Activated CD8-positive, alpha-beta T cell treated with anti-CD3 and anti-CD28 coated beads for 36 hours (primary cell): Measurements from ENCODE around the gene SART3. TPM values are rescaled to one million over a fixed set of nuclear protein-coding genes. Genes with fewer than 3 reads are reported as not detected.

ENCODE experiments used
- ATAC-seq: fragments of 200-7000 bp; cut with Tn5 transposase; one replicate; pipeline ENCODE4 v1.10.0; 2021; ENCODE audit warnings: mild to moderate bottlenecking, moderate library complexity
- CTCF ChIA-PET: fragments of 350-600 bp; sonication (Branson Sonifier 250); formaldehyde crosslinking; loops from one replicate; lab custom pipeline; 2021; ENCODE audit warnings: antibody characterized with exemption; lab: Charles Lee
- POLR2A ChIA-PET: fragments of 350-600 bp; sonication (Branson Sonifier 250); formaldehyde crosslinking; loops from one replicate; lab custom pipeline; 2021; ENCODE audit warnings: antibody characterized with exemption; lab: Charles Lee
- DNase-seq: peaks from one replicate; pipeline ENCODE4 v3.0.0-alpha.2; 2020
- H3K27ac Mint-ChIP-seq: one replicate; pipeline ENCODE4 v1.8.0; 2021; ENCODE audit warnings: mild to moderate bottlenecking, mixed read lengths
- H3K27me3 Mint-ChIP-seq: one replicate; pipeline ENCODE4 v1.8.0; 2021; ENCODE audit warnings: mixed read lengths
- H3K36me3 Mint-ChIP-seq: one replicate; pipeline ENCODE4 v1.8.0; 2021; ENCODE audit warnings: low read depth, mixed read lengths
- H3K4me1 Mint-ChIP-seq: one replicate; pipeline ENCODE4 v1.8.0; 2021; ENCODE audit warnings: low read depth, mixed read lengths
- H3K4me3 Mint-ChIP-seq: one replicate; pipeline ENCODE4 v1.8.0; 2021; ENCODE audit warnings: mild to moderate bottlenecking, moderate library complexity, mixed read lengths
- H3K9me3 Mint-ChIP-seq: one replicate; pipeline ENCODE4 v1.8.0; 2021; ENCODE audit warnings: mixed read lengths
- intact Hi-C: fragments of 100-400 bp; cut with micrococcal nuclease; formaldehyde crosslinking; loops from one replicate; pipeline ENCODE4 v1.10.0; 2022
- total RNA-seq, 2 experiments: library from RNA; stranded (reverse); gene quantifications; one replicate each; pipeline ENCODE4 v1.2.3, GENCODE V29; 2021
- TF ChIP-seq, protein P1 (sequence below): fragments of 200-600 bp; IDR thresholded peaks from one replicate; pipeline ENCODE4 v1.8.0; 2022; ENCODE audit warnings: antibody characterized with exemption, mild to moderate bottlenecking

Gene SART3
- total RNA-seq, 2 experiments from 2014 or later, result 80.1 to 81.4 TPM

DNA sequence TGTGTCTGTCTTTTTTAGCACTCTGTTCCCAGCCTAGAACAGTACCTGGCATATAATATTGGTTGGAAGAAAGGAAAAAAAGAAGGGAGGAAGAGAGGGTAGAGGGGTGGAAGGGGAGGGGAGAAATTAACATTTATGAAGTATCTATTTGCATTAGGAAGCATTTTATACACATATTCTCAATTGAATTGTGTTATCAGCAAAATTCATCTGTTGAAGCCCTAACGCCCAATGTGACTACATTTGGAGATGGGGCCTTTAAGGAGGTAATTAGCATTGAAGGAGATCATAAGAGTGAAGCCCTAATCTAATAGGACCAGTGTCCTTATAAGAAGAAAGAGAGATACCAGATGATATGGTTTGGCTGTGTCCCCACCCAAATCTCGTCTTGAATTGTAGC, 76.1 kb downstream of the SART3 start:
- DNase-seq (no peak), ATAC-seq (no peak)
- no peak overlapping the region for H3K27ac Mint-ChIP-seq
- peaks cover 33% of the 10 kb centered on the region for H3K27me3 Mint-ChIP-seq
- H3K36me3 Mint-ChIP-seq, result no peaks in the 10 kb centered on the region
- peaks cover 6% of the 10 kb centered on the region for H3K9me3 Mint-ChIP-seq
- intact Hi-C loops, result no loop called here
- CTCF ChIA-PET, result interaction anchor here (1.0 kb wide), 1 partner anchor 27 kb away, joined by 3 read pairs; no protein-coding TSS in a partner anchor
- POLR2A ChIA-PET, result no interaction called here
- TF ChIP-seq, protein P1, sequence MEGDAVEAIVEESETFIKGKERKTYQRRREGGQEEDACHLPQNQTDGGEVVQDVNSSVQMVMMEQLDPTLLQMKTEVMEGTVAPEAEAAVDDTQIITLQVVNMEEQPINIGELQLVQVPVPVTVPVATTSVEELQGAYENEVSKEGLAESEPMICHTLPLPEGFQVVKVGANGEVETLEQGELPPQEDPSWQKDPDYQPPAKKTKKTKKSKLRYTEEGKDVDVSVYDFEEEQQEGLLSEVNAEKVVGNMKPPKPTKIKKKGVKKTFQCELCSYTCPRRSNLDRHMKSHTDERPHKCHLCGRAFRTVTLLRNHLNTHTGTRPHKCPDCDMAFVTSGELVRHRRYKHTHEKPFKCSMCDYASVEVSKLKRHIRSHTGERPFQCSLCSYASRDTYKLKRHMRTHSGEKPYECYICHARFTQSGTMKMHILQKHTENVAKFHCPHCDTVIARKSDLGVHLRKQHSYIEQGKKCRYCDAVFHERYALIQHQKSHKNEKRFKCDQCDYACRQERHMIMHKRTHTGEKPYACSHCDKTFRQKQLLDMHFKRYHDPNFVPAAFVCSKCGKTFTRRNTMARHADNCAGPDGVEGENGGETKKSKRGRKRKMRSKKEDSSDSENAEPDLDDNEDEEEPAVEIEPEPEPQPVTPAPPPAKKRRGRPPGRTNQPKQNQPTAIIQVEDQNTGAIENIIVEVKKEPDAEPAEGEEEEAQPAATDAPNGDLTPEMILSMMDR, result no peak
- H3K4me3 Mint-ChIP-seq, result no peak overlapping the region
- no peaks in the 10 kb centered on the region for H3K4me1 Mint-ChIP-seq

DNA sequence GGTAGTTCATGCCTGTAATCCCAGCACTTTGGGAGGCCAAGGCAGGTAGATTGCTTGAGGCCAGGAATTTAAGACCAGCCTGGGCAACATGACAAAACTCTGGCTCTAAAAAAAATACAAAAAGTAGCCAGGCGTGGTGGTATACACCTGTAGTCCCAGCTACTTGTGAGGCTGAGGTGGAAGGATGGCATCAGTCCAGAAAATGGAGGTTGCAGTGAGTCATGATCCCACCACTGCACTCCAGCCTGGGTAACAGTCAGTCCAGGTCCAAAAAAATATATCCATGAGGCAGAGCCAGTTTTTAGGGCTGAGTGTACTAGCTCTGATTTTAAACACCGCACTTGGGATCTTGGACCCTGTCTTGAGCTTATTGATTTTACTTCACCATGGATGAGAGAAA, 76.5 kb downstream of the SART3 start:
- no peaks in the 10 kb centered on the region for H3K4me1 Mint-ChIP-seq
- peaks cover 6% of the 10 kb centered on the region for H3K9me3 Mint-ChIP-seq
- ATAC-seq (no peak), DNase-seq (no peak)
- intact Hi-C loops, result no loop called here
- POLR2A ChIA-PET, result interaction anchor here (0.5 kb wide), 1 partner anchor 114 kb away, joined by 3 read pairs; no protein-coding TSS in a partner anchor
- no peak overlapping the region for H3K27ac Mint-ChIP-seq
- peaks cover 33% of the 10 kb centered on the region for H3K27me3 Mint-ChIP-seq
- H3K4me3 Mint-ChIP-seq, result no peak overlapping the region
- TF ChIP-seq, protein P1, result no peak
- CTCF ChIA-PET, result interaction anchor here (1.0 kb wide), 1 partner anchor 28 kb away, joined by 3 read pairs; no protein-coding TSS in a partner anchor
- H3K36me3 Mint-ChIP-seq, result no peaks in the 10 kb centered on the region

DNA sequence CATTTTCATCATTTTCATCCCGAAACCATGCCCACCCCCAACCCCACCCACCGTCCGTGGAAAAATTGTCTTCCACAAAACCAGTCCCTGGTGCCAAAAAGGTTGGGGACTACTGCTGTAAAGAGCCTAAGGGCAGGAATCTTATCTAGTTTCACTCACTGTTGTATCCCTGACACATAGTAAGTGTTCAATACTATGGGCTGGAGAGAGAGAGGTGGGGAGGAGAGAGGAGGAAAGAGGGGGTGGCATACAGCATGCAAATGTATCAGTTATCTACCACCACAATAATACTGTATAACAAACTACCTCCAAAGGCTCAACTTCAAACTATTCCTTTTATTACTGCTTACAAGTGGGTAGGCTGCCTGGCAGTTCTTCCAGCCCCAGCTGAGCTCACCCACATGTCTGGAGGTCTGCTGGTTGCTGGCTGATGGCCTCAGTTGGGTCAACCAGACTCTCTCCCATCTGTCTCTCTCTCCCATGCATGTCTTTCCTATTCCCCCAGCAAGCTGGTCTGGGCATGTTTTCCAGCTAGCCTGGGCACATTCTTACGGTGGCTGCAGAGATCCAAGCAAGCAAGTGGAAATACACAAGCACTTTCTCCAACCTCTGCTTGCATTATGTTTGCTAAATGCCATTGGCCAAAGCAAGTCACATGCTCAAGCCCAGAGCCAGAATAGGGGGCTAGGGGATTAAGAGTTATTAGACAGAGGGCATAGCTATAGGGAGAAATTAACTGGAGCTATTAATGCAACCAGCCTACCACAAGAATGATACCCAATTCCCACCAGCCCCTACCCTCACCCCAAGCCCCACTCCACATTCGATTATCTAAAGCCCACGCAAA, 77.5 kb downstream of the SART3 start:
- Mint-ChIP-seq H3K36me3 (no peaks in the 10 kb centered on the region), H3K9me3 (peaks cover 6% of the 10 kb centered on the region), H3K27me3 (peaks cover 29% of the 10 kb centered on the region), H3K27ac (no peak overlapping the region), H3K4me1 (no peaks in the 10 kb centered on the region), H3K4me3 (no peak overlapping the region)
- intact Hi-C loops, result no loop called here
- ATAC-seq, result no peak
- no peak for DNase-seq
- ChIA-PET CTCF (interaction anchor here (1.3 kb wide), 1 partner anchor 11 kb away, joined by 4 read pairs; no protein-coding TSS in a partner anchor), POLR2A (interaction anchor here (0.6 kb wide), 1 partner anchor 33 kb away, joined by 3 read pairs; no protein-coding TSS in a partner anchor)
- TF ChIP-seq, protein P1, result no peak

DNA sequence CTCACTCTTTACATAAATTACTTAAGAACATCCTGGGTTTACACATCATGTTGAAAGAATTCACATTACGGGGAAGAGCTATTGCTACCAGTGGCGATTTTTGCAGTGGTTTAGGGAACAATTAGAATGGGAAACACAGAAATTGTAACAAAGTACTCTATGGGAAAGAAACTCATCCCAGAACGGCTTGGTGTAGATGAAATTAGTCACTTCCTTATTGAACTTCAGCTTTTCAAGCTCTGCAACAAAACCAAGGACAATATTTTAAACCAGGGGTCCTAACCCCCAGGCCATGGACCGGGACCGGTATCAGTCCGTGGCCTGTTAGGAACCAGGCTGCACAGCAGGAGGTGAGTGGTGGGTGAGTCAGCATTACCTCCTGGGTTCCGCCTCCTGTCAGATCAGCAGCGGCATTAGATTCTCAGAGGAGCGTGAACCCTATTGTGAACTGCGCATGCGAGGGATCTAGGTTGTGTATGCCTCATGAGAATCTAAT, 78.2 kb downstream of the SART3 start:
- ChIA-PET POLR2A (no interaction called here), CTCF (interaction anchor here (1.3 kb wide), 1 partner anchor 12 kb away, joined by 4 read pairs; no protein-coding TSS in a partner anchor)
- DNase-seq (no peak), ATAC-seq (no peak)
- TF ChIP-seq, protein P1, result no peak
- Mint-ChIP-seq H3K4me3 (no peak overlapping the region), H3K36me3 (no peaks in the 10 kb centered on the region), H3K27me3 (peaks cover 27% of the 10 kb centered on the region), H3K27ac (no peak overlapping the region), H3K4me1 (no peaks in the 10 kb centered on the region), H3K9me3 (peaks cover 6% of the 10 kb centered on the region)
- intact Hi-C loops, result no loop called here
